Measurements from ENCODE around the gene FRMD1. TPM values are rescaled to one million over a fixed set of nuclear protein-coding genes. Genes with fewer than 3 reads are reported as not detected.

Gene FRMD1
- total RNA-seq, 4 donors from 2014 or later = 1.0 TPM; not detected in 3

DNA sequence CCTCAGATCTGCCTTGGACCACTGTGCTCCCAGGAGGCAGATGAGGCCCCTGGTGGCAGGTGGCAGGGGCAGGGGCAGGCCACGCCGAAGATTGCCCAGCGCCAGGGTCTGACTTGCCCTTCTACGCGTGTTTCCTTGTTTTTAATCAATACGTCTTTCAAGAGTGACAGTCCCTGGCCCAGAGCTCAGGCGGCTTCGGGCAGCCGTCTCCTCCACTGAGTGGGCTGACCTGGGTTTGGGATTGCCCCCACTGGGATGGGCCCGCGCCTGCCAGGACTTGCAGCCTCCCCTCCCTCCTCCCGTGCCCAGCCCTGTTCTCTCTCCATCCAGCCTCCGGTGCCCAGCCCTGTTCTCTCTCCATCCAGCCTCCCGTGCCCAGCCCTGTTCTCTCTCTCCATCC lies 21.2 kb downstream of the FRMD1 start:
- H3K27ac ChIP-seq = no peak overlapping the region
- no peaks in the 10 kb centered on the region for H3K9me3 ChIP-seq
- DNase-seq = no peak
- no peak for TF ChIP-seq POLR2A (IDR thresholded peaks at IDR 0.05)
- TF ChIP-seq, protein P1, sequence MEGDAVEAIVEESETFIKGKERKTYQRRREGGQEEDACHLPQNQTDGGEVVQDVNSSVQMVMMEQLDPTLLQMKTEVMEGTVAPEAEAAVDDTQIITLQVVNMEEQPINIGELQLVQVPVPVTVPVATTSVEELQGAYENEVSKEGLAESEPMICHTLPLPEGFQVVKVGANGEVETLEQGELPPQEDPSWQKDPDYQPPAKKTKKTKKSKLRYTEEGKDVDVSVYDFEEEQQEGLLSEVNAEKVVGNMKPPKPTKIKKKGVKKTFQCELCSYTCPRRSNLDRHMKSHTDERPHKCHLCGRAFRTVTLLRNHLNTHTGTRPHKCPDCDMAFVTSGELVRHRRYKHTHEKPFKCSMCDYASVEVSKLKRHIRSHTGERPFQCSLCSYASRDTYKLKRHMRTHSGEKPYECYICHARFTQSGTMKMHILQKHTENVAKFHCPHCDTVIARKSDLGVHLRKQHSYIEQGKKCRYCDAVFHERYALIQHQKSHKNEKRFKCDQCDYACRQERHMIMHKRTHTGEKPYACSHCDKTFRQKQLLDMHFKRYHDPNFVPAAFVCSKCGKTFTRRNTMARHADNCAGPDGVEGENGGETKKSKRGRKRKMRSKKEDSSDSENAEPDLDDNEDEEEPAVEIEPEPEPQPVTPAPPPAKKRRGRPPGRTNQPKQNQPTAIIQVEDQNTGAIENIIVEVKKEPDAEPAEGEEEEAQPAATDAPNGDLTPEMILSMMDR (IDR thresholded peaks at IDR 0.05) = no peak
- no peaks in the 10 kb centered on the region for H3K27me3 ChIP-seq
- no peak overlapping the region for H3K4me3 ChIP-seq
- intact Hi-C loops (cut with DNase I; ENCODE audit: low total_unique reads) = no loop called here
- H3K36me3 ChIP-seq = no peaks in the 10 kb centered on the region
- no peaks in the 10 kb centered on the region for H3K4me1 ChIP-seq

DNA sequence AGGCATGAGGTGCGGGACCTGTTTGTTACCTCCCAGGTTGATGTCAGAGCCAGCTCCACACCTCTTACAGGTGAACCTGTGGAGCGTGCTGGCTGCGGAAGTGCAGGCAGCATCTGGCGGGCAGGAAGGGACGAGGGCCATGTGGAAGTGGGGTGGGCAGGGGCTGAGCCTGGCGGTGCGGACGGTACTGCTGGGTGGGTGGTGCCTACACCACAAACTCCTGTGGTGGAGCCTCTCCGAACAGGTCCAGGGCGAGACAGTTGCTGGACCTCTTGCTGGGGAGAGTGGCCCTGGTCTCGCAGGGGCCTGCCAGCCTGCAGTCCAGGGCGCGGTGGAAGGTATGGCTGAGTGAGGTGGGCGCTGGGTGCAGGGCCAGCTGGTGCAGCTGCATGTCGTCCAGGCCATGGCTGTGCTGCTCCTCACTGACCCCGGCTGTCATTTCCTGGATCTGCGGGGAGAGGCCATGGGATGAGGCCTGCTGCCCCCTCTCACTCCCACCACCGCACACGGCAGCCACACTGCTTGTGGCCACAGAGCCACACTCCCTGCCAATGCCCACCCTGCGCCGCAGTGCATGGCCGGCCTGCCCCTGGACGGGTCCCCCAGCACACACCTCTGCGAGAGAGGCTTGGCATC lies 22.0 kb downstream of the FRMD1 start:
- intact Hi-C loops (cut with DNase I; ENCODE audit: low total_unique reads) = no loop called here
- Histone ChIP-seq H3K36me3 (no peaks in the 10 kb centered on the region), H3K27ac (no peak overlapping the region), H3K4me1 (no peaks in the 10 kb centered on the region), H3K4me3 (no peak overlapping the region), H3K9me3 (no peaks in the 10 kb centered on the region), H3K27me3 (no peaks in the 10 kb centered on the region)
- TF ChIP-seq POLR2A (IDR thresholded peaks at IDR 0.05) = no peak
- no peak for DNase-seq

DNA sequence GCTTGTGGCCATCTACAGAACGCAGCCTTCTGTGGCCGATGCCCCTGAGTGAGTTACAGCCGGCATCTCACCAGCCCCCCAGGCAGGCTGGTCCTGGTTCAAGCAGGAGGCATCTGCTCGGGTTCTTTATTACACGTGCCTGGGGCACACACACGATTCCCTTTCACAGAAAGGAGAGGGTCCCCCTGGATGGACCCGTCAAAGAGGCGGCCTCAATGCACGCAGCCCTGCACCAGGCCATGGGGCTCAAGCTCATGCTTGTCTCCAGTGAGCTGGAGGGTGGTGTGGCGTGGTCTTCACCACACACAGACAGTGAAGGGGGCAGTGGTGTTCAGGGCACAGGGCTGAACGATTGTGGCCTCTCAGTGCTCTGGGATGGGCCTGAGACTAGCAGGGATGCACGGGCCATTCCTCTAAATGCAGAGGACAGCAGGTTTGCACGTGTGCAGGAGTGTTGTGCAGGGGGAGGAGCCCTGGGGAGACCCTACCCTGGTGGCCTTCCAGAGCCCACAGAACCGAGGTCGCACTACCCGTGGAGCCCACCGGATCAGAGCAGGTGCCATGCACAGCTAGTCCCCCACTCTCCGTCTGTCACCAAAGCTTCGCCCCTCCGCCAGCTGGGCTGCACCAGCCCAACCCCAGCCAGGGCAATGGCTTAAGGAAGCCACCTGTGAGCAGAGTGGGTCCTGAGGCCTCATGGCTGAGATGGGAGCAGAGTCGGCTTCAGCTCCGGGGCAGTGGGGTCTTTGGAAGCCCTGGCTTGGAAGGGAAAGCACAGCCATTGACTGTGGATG lies 23.1 kb downstream of the FRMD1 start:
- H3K4me1 ChIP-seq = no peaks in the 10 kb centered on the region
- intact Hi-C loops (cut with DNase I; ENCODE audit: low total_unique reads) = no loop called here
- H3K36me3 ChIP-seq = no peaks in the 10 kb centered on the region
- H3K4me3 ChIP-seq = no peak overlapping the region
- TF ChIP-seq, protein P1 (IDR thresholded peaks at IDR 0.05) = no peak
- no peak for TF ChIP-seq POLR2A (IDR thresholded peaks at IDR 0.05)
- H3K27me3 ChIP-seq = no peaks in the 10 kb centered on the region
- DNase-seq = no peak
- H3K9me3 ChIP-seq = no peaks in the 10 kb centered on the region
- H3K27ac ChIP-seq = no peak overlapping the region

DNA sequence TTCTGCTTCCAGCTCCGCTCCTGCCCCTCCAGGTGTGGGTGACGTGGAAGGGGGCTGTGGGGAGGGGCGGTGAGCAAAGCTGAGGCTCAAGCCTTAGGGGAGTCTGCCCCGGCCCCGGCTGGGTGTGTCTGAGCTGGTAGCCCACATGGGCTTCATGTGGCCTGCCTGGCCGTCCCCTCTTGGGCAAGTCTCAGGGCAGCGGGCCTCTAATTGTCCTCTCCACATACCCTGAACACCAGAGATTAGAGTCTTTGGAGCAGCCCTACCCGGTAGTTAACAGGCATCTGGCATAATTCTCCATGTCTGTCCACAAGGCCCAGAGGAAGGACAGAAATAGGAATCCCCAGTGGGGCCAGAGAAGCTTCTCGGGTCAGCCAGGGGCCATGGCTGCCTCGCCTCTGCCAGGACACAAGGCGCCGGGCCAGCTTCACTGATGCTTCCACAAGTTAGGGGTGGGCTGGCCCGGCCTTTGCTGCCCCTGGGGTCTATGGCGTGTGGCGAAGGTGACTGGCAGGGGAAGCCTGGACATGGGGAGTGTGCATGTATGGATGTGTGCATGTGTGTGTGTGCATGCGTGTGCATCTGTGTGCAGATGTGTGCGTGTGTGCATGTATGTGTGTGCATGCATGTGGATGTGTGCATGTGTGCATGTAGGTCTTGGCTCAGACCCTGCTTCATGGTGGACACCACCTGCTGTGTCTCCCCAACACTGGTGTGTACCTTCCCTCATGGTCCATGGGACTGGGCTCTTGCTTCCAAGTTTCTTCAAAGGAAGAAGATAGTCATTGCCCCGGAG lies 24.0 kb downstream of the FRMD1 start:
- H3K36me3 ChIP-seq = no peaks in the 10 kb centered on the region
- no peak overlapping the region for H3K4me3 ChIP-seq
- H3K9me3 ChIP-seq = no peaks in the 10 kb centered on the region
- TF ChIP-seq POLR2A (IDR thresholded peaks at IDR 0.05) = no peak
- TF ChIP-seq, protein P1 (IDR thresholded peaks at IDR 0.05) = no peak
- intact Hi-C loops (cut with DNase I; ENCODE audit: low total_unique reads) = no loop called here
- no peak overlapping the region for H3K27ac ChIP-seq
- H3K4me1 ChIP-seq = no peaks in the 10 kb centered on the region
- no peak for DNase-seq
- no peaks in the 10 kb centered on the region for H3K27me3 ChIP-seq

GRCh38 chr6:168053957-168054471 lies 25.0 kb downstream of the FRMD1 start:
- TF ChIP-seq POLR2A (IDR thresholded peaks at IDR 0.05) = no peak
- TF ChIP-seq, protein P1 (IDR thresholded peaks at IDR 0.05) = no peak
- Histone ChIP-seq H3K9me3 (no peaks in the 10 kb centered on the region), H3K36me3 (no peaks in the 10 kb centered on the region), H3K4me1 (no peaks in the 10 kb centered on the region), H3K27ac (no peak overlapping the region), H3K4me3 (no peak overlapping the region), H3K27me3 (no peaks in the 10 kb centered on the region)
- no peak for DNase-seq
- intact Hi-C loops (cut with DNase I; ENCODE audit: low total_unique reads) = no loop called here
